GM19328 (cell line): ENCODE results near the gene FBXW7.

ENCODE experiments used
- ATAC-seq: cut with Tn5 transposase; IDR thresholded peaks from one replicate; pipeline ENCODE4 v1.9.1; 2021; ENCODE audit warnings: mild to moderate bottlenecking, moderate library complexity; ENCODE audit not compliant: unreplicated experiment

Gene FBXW7

GRCh38 chr4:152478461-152479237 is 57.2 kb downstream of the FBXW7 start:
- no peak for ATAC-seq

- ATAC-seq, result no peak
These were observed 59.1 kb downstream of the FBXW7 start for GRCh38 chr4:152476796-152477195.

- ATAC-seq, result no peak
These were observed 64.6 kb downstream of the FBXW7 start for GRCh38 chr4:152471251-152471792.

- no peak for ATAC-seq
These were observed 67.5 kb downstream of the FBXW7 start for GRCh38 chr4:152468408-152468807.

- no peak for ATAC-seq
These were observed 68.8 kb downstream of the FBXW7 start for GRCh38 chr4:152467101-152467500.

GRCh38 chr4:152464030-152464823 is 71.7 kb downstream of the FBXW7 start:
- no peak for ATAC-seq

- no peak for ATAC-seq
These were observed 72.3 kb downstream of the FBXW7 start for GRCh38 chr4:152463562-152463961.

- ATAC-seq, result no peak
These were observed 73.2 kb downstream of the FBXW7 start for GRCh38 chr4:152462695-152463094.

- ATAC-seq, result no peak
These were observed 73.8 kb downstream of the FBXW7 start for GRCh38 chr4:152462047-152462446.

- no peak for ATAC-seq
These were observed 75.4 kb downstream of the FBXW7 start for GRCh38 chr4:152460488-152460887.

GRCh38 chr4:152459326-152459725 is 76.6 kb downstream of the FBXW7 start:
- ATAC-seq, result no peak

- ATAC-seq, result no peak
These were observed 77.0 kb downstream of the FBXW7 start for GRCh38 chr4:152458801-152459302.

GRCh38 chr4:152456609-152457008 is 79.3 kb downstream of the FBXW7 start:
- ATAC-seq, result no peak

GRCh38 chr4:152455311-152455710 is 80.6 kb downstream of the FBXW7 start:
- no peak for ATAC-seq

- ATAC-seq, result no peak
These were observed 81.4 kb downstream of the FBXW7 start for GRCh38 chr4:152454398-152455011.

- ATAC-seq, result no peak
These were observed 84.4 kb downstream of the FBXW7 start for GRCh38 chr4:152451496-152451895.

GRCh38 chr4:152448854-152449253 is 87.0 kb downstream of the FBXW7 start:
- ATAC-seq, result no peak

GRCh38 chr4:152448038-152448707 is 87.7 kb downstream of the FBXW7 start:
- no peak for ATAC-seq

GRCh38 chr4:152443859-152444258 is 92.0 kb downstream of the FBXW7 start:
- no peak for ATAC-seq

- ATAC-seq, result no peak
These were observed 98.3 kb downstream of the FBXW7 start for GRCh38 chr4:152437561-152437960.

GRCh38 chr4:152436384-152436783 is 99.5 kb downstream of the FBXW7 start:
- no peak for ATAC-seq
